ENCODE results near the gene TDRD10. TPM values are rescaled to one million over a fixed set of nuclear protein-coding genes. Genes with fewer than 3 reads are reported as not detected.

The TDRD10 gene
- total RNA-seq, 2 donors from 2014 or later, result 3.4 to 5.8 TPM

- peak; percentile 87 for DNase-seq (ENCODE audit: low spot score)
- intact Hi-C loops (cut with DNase I), result loop anchor here in 1 of 2 donors (10.0 kb wide), 1 partner anchor 317 kb away; no protein-coding TSS in a partner anchor
Measured at GRCh38 chr1:154567386-154568156, 65.6 kb downstream of the TDRD10 start, which contains the start of gene CHRNB2. TSS of gene CHRNB2 (plus strand) at chr1:154567778. CDS start at chr1:154568045, 267 bp downstream.

GRCh38 chr1:154568157-154568815, 66.3 kb downstream of the TDRD10 start:
- intact Hi-C loops (cut with DNase I), result loop anchor here in 1 of 2 donors (10.0 kb wide), 1 partner anchor 317 kb away; no protein-coding TSS in a partner anchor
- no peak for DNase-seq (ENCODE audit: low spot score)

GRCh38 chr1:154571244-154571963, 69.4 kb downstream of the TDRD10 start:
- intact Hi-C loops (cut with DNase I), result no loop called here
- DNase-seq (ENCODE audit: low spot score), result no peak

GRCh38 chr1:154571964-154572288, 69.9 kb downstream of the TDRD10 start:
- intact Hi-C loops (cut with DNase I), result no loop called here
- DNase-seq (ENCODE audit: low spot score), result no peak

- DNase-seq (ENCODE audit: low spot score), result no peak
- intact Hi-C loops (cut with DNase I), result no loop called here
Measured at GRCh38 chr1:154572468-154573167, 70.6 kb downstream of the TDRD10 start.

- intact Hi-C loops (cut with DNase I), result no loop called here
- no peak for DNase-seq (ENCODE audit: low spot score)
Measured at GRCh38 chr1:154573168-154573510, 71.1 kb downstream of the TDRD10 start.

GRCh38 chr1:154574716-154575115, 72.7 kb downstream of the TDRD10 start:
- intact Hi-C loops (cut with DNase I), result no loop called here
- DNase-seq (ENCODE audit: low spot score), result no peak

GRCh38 chr1:154575147-154575927, 73.3 kb downstream of the TDRD10 start:
- intact Hi-C loops (cut with DNase I), result no loop called here
- DNase-seq (ENCODE audit: low spot score), result no peak

GRCh38 chr1:154575951-154576566, 74.0 kb downstream of the TDRD10 start:
- DNase-seq (ENCODE audit: low spot score), result no peak
- intact Hi-C loops (cut with DNase I), result no loop called here

GRCh38 chr1:154577346-154578057, 75.5 kb downstream of the TDRD10 start:
- intact Hi-C loops (cut with DNase I), result no loop called here
- DNase-seq (ENCODE audit: low spot score), result no peak

GRCh38 chr1:154578058-154578418, 76.0 kb downstream of the TDRD10 start:
- DNase-seq (ENCODE audit: low spot score), result no peak
- intact Hi-C loops (cut with DNase I), result no loop called here

GRCh38 chr1:154579374-154579773, 77.4 kb downstream of the TDRD10 start:
- no peak for DNase-seq (ENCODE audit: low spot score)

GRCh38 chr1:154581766-154582165, 79.7 kb downstream of the TDRD10 start:
- no peak for DNase-seq (ENCODE audit: low spot score)
- intact Hi-C loops (cut with DNase I), result no loop called here

More at GRCh38 chr1:154579374-154579773, 77.4 kb downstream of the TDRD10 start:
- intact Hi-C loops (cut with DNase I), result no loop called here

- intact Hi-C loops (cut with DNase I), result no loop called here
- no peak for DNase-seq (ENCODE audit: low spot score)
Measured at GRCh38 chr1:154582885-154583284, 80.9 kb downstream of the TDRD10 start.

- no peak for DNase-seq (ENCODE audit: low spot score)
- intact Hi-C loops (cut with DNase I), result no loop called here
Measured at GRCh38 chr1:154583773-154584172, 81.8 kb downstream of the TDRD10 start.

- no peak for DNase-seq (ENCODE audit: low spot score)
- intact Hi-C loops (cut with DNase I), result no loop called here
Measured at GRCh38 chr1:154584267-154584994, 82.4 kb downstream of the TDRD10 start.

- no peak for DNase-seq (ENCODE audit: low spot score)
- intact Hi-C loops (cut with DNase I), result no loop called here
Measured at GRCh38 chr1:154586231-154586630, 84.2 kb downstream of the TDRD10 start.
